Stimulated activated naive CD8-positive, alpha-beta T cell treated with anti-CD3 and anti-CD28 coated beads, Interleukin-15, amount 100 ng/mL, for 72 hours (primary cell): ENCODE data around the gene DEFB127.
"Not testable (repeated sequence)": the region's sequence is repeated elsewhere in the genome, so short reads cannot be mapped to it uniquely, and the experiment has no call there.

ENCODE experiments used
- ATAC-seq: fragments of 150-1000 bp; cut with Tn5 transposase; 2 replicates; pipeline ENCODE4 v1.10.0; 2021; ENCODE audit warnings: mild to moderate bottlenecking, moderate library complexity
- DNase-seq, 2 donors: peaks; one replicate each; pipeline ENCODE4 v3.0.0; 2021 to 2022
- H3K27ac Mint-ChIP-seq, 2 donors: one replicate each; pipeline ENCODE4 v1.8.0; 2022; ENCODE audit warnings: mild to moderate bottlenecking in 2 of 2, mixed read lengths in 2 of 2, moderate library complexity in 2 of 2
- H3K27me3 Mint-ChIP-seq: one replicate; pipeline ENCODE4 v1.8.0; 2022; ENCODE audit warnings: mixed read lengths
- H3K4me1 Mint-ChIP-seq: one replicate; pipeline ENCODE4 v1.8.0; 2022; ENCODE audit warnings: mild to moderate bottlenecking, mixed read lengths
- H3K4me3 Mint-ChIP-seq, 2 donors: one replicate each; pipeline ENCODE4 v1.8.0; 2022; ENCODE audit warnings: mild to moderate bottlenecking in 2 of 2, mixed read lengths in 2 of 2, moderate library complexity in 1 of 2
- H3K9me3 Mint-ChIP-seq, 2 donors: one replicate each; pipeline ENCODE4 v1.8.0; 2022; ENCODE audit warnings: mixed read lengths in 2 of 2

Gene DEFB127, protein sequence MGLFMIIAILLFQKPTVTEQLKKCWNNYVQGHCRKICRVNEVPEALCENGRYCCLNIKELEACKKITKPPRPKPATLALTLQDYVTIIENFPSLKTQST

DNA sequence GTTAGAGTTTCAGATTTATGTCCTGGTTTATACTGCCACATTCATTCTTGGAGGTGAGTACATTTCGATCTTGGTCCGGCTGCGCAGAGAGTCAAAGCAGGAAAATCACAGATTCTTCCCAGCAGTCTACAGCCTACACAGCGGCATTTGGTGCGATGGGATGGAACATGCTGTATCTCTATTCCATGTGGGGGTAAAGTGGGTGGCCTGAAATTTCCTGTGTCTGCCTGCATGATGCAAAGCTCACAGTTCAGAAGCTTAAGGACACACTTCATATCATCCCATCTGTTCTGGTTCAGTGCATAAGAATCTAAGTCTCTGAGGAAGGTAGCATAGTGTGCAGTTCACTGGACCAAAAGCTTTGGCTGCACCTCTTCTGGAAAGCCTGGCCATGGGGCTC, at the start of gene DEFB127:
Gene DEFB127, plus strand, starts transcription at position 301 of the 400 bp plus-strand sequence. Its CDS starts 91 bp downstream, at position 392.
- Mint-ChIP-seq H3K9me3 (no peaks in the 10 kb centered on the region), H3K4me3 (no peak within 1 kb of the TSS), H3K27me3 (peaks cover 50% of the 10 kb centered on the region), H3K27ac (peak within 1 kb of the TSS in 1 of 2 donors; percentile 58), H3K4me1 (no peaks in the 10 kb centered on the region)
- DNase-seq (no peak), ATAC-seq (no peak)

DNA sequence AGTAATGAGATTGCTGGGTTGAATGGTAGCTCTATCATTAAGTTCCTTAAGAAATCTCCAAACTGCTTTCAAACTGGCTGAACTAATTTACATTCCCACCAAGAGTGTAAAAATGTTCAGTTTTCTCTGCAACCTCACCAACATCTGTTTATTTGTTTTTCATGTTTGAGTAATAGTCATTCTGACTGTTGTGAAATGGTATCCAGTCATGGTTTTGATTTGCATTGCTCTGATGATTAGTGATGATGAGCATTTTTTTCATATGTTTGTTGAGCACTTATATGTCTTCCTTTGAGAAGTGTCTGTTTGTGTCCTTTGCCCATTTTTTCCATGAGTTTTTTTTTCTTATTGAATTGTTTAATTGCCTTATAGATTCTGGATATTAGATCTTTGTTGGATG, 44.9 kb upstream of the DEFB127 start:
- H3K27ac Mint-ChIP-seq = no peak overlapping the region
- peaks cover 48% of the 10 kb centered on the region for H3K27me3 Mint-ChIP-seq
- ATAC-seq = no peak
- no peak overlapping the region for H3K4me3 Mint-ChIP-seq
- no peaks in the 10 kb centered on the region for H3K4me1 Mint-ChIP-seq
- peaks cover 11 to 14% of the 10 kb centered on the region in 2 donors for H3K9me3 Mint-ChIP-seq
- DNase-seq = no peak

DNA sequence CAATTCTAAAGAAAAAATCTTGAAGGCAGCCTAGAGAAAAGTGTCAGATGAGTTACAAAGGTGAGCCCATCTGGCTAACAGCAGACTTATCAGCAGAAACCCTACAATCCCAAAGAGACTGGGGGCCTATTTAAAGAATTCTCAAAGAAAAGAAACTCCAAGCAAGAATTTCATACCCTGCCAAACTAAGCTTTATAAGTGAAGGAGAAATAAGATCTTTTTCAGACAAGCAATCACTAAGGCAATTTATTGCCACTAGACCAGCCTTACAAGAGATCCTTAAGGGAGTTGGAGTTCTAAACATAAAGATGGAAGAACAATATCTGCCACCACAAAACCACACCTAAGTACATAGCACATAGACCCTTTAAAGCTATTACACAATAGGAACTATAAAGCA, 39.7 kb upstream of the DEFB127 start:
- no peak overlapping the region for H3K4me3 Mint-ChIP-seq
- H3K9me3 Mint-ChIP-seq = peaks cover 11 to 22% of the 10 kb centered on the region in 2 donors
- DNase-seq (no peak), ATAC-seq (no peak)
- no peaks in the 10 kb centered on the region for H3K4me1 Mint-ChIP-seq
- H3K27ac Mint-ChIP-seq = no peak overlapping the region
- peaks cover 50% of the 10 kb centered on the region for H3K27me3 Mint-ChIP-seq

DNA sequence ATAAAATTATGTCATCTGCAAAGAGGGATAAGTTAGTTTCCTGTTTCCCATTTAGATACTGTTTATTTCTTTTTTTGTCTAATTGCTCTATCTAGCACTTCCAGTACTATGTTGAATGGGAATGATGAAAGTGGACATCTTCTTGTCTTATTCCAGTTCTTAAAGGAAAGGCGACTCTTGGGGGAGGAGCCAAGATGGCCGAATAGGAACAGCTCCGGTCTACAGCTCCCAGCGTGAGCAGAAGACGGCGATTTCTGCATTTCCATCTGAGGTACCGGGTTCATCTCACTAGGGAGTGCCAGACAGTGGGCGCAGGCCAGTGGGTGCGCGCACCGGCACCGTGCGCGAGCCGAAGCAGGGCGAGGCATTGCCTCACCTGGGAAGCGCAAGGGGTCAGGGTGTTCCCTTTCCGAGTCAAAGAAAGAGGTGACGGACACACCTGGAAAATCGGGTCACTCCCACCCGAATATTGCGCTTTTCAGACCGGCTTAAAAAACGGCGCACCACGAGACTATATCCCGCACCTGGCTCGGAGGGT, 27.4 kb upstream of the DEFB127 start:
- H3K27me3 Mint-ChIP-seq = peaks cover 29% of the 10 kb centered on the region
- ATAC-seq, H3K4me3 Mint-ChIP-seq, H3K4me1 Mint-ChIP-seq, DNase-seq, H3K27ac Mint-ChIP-seq, H3K9me3 Mint-ChIP-seq: not testable (repeated sequence)

DNA sequence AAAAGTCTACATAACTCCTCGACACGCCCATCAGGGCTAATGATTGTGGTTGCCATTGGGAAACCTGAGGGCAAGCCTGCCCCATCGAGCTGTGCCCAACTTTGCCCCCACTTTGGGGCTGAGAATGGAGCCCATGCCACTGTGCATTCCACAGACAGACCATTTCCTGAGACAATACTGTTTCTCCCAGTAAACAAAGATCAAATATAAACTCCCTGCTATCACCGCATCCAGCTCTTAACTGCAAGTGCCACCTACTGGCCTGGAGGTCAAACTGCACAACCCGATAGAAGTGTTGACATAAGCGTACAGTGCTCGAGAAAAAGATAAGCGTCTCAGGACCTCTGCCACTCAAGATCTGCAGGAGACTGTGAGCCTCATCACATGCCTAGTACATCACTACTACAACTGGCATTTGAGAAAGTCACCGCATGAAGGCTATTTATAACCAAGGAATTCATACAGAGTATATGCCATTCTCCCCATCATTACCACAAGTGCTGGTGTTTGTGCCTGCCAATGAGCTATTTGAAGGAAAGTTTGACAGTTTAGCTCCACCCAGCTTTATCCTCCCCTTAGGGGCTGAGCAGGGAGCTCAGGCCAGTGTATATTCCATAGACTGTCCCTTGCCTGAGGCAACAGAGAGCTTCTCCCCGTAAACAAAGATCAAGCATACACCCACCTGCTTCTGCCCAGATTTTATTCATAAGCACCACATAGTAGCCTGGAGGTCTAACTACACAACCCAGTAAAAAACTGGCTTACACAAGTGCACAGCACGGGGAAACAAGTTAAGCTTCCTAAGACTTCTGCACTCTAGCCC, 19.4 kb upstream of the DEFB127 start:
- peak; percentile 3 to 27 for DNase-seq
- H3K27ac Mint-ChIP-seq = no peak overlapping the region
- ATAC-seq = no peak
- H3K4me3 Mint-ChIP-seq = no peak overlapping the region
- H3K27me3 Mint-ChIP-seq = peaks cover 45% of the 10 kb centered on the region
- H3K4me1 Mint-ChIP-seq = no peaks in the 10 kb centered on the region
- H3K9me3 Mint-ChIP-seq = peaks cover 0 to 11% of the 10 kb centered on the region in 2 donors

DNA sequence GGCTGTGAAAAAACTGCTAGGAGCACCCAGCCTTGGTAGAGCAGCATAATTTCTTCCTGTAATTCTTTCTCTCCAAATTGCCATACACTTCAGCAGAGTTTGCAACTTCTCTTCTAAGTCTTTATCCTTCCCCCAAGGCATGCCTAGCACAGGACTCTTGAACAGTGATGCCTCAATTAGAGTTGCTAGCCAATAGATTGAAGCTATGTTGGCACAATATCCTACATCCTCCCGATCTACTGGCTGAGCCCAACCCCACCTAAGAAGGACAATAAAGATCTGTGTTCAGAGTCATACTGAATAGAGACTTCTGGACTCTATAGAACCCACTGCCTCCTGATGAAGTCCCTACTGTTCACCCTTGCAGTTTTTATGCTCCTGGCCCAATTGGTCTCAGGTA, 15.0 kb upstream of the DEFB127 start, which contains the start of gene DEFB126:
Gene DEFB126, plus strand, starts transcription at position 301 of the 400 bp plus-strand sequence. Its CDS starts 39 bp downstream, at position 340.
- no peaks in the 10 kb centered on the region for H3K4me1 Mint-ChIP-seq
- H3K4me3 Mint-ChIP-seq = no peak within 1 kb of the TSS
- ATAC-seq (no peak), DNase-seq (no peak)
- no peak within 1 kb of the TSS for H3K27ac Mint-ChIP-seq
- peaks cover 64% of the 10 kb centered on the region for H3K27me3 Mint-ChIP-seq
- no peaks in the 10 kb centered on the region for H3K9me3 Mint-ChIP-seq

DNA sequence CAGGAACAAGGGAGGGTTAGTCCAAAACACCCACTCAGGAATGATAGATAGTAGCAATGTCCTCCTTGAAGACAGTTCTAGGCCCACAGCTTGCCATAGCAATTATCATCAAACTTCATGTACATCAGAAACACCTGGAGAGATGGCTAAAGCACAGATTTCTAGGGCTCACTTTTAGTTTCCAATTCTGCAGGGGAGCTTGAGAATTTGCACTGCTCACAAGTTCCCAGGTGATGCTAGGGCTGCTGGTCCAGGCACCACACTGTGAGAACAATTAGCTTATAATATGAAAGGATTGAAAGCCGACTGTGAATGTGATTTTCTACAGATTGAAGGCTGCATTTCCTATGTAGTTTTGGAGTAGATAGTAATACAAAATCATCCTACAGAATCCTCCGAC, 11.4 kb upstream of the DEFB127 start:
- Mint-ChIP-seq H3K4me1 (no peaks in the 10 kb centered on the region), H3K4me3 (no peak overlapping the region), H3K27me3 (peaks cover 43% of the 10 kb centered on the region), H3K9me3 (no peaks in the 10 kb centered on the region), H3K27ac (no peak overlapping the region)
- ATAC-seq (no peak), DNase-seq (no peak)

DNA sequence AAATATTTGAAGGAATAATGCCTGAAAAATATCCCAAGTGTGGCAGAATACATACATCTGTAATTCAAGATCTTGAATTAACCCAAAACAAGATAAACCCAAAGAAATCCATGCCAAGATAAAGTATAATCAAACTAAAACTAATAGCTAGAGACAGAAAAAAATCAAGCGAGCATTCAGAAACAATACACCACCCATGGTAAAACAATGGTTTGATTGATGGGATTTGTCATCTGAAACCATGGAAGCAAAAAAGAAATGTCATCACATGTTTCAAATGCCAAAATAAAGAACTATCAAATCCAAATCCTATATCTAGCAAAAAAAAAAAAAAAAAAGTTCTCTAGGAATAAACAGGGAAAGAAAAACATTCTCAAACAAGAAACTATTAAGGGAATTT, 5.1 kb upstream of the DEFB127 start:
- DNase-seq (no peak), ATAC-seq (no peak)
- peaks cover 45% of the 10 kb centered on the region for H3K27me3 Mint-ChIP-seq
- H3K27ac Mint-ChIP-seq = no peak overlapping the region
- H3K4me3 Mint-ChIP-seq = no peak overlapping the region
- H3K9me3 Mint-ChIP-seq = no peaks in the 10 kb centered on the region
- H3K4me1 Mint-ChIP-seq = no peaks in the 10 kb centered on the region

DNA sequence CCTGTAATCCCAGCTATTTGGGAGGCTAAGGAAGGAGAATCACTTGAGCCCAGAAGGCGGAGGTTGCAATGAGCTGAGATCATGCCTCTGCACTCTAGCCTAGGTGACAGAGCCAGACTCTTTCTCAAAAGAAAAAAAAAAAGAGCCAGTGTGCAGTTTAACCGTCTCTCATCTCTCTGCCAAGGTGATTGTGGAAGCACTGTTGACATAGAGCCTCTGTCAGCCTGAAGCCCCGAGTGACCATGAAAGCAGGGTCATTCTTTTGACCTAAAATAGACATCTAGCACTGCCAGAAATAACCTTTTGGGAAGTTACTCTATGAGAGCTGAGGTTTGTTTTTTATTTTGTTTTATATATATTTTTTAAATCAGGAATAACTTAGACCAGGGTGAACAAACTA, 7.4 kb downstream of the DEFB127 start:
- H3K27me3 Mint-ChIP-seq = peaks cover 18% of the 10 kb centered on the region
- no peak for DNase-seq
- no peaks in the 10 kb centered on the region for H3K4me1 Mint-ChIP-seq
- H3K9me3 Mint-ChIP-seq = no peaks in the 10 kb centered on the region
- no peak overlapping the region for H3K27ac Mint-ChIP-seq
- no peak for ATAC-seq
- H3K4me3 Mint-ChIP-seq = no peak overlapping the region

DNA sequence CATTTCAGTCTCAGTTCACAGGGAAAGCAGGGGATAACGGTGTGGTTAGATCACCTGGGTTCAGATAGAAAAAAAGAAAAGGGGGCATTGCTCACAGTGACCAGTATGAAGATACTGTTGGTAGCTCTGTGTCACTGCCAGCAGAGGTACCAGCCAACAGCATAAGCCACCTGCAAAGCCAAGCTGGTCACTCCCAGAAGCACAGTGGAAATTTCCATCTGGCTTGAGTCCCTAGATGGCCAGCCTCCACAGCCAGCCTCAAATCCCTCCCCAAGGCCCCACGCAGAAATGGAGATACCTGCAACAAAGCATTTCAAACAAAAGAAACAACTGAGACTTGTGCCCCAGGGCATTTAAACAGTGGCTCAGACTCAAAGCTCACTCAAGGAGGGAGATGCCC, 11.6 kb downstream of the DEFB127 start:
- ATAC-seq (no peak), DNase-seq (no peak)
- no peak overlapping the region for H3K27ac Mint-ChIP-seq
- H3K9me3 Mint-ChIP-seq = no peaks in the 10 kb centered on the region
- no peaks in the 10 kb centered on the region for H3K4me1 Mint-ChIP-seq
- no peak overlapping the region for H3K4me3 Mint-ChIP-seq
- peaks cover 15% of the 10 kb centered on the region for H3K27me3 Mint-ChIP-seq

DNA sequence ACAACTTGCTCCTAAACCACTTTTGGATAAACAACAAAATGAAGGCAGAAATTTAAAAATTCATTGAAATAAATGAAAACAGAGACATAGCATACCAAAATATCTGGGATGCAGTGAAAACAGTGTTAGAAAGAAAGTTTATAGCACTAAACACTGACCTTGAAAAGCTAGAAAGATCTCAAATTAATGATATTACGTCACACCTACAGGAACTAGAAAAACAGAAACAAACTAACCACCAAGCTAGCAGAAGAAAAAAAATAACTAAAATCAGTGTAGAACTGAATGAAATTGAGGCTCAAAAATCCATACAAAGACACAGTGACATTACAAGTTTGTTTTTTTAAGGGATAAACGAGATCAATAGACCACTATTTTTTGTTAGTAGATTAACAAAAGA, 27.0 kb downstream of the DEFB127 start:
- Mint-ChIP-seq H3K4me3 (no peak overlapping the region), H3K4me1 (peaks cover 12% of the 10 kb centered on the region), H3K27me3 (peaks cover 66% of the 10 kb centered on the region), H3K9me3 (peaks cover 18 to 25% of the 10 kb centered on the region in 2 donors), H3K27ac (no peak overlapping the region)
- no peak for ATAC-seq
- no peak for DNase-seq

DNA sequence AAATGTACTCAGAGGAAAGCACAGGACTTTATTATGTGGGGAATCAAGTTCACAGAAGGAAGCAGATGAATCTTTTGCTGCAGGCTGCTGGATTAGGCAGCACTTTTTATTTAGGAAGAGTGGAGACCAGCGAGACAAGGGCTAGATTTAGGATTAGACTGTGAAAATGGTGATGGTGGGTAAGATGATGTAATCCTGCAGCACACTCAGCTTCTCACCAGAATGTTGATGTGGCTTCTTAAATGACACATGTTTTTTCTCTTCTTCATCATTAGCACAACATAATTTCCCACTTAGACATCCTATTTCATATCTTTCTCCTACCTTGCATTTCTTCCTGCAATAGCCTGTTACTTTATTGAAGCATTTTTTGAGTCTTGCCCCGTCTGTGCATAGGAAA, 30.5 kb downstream of the DEFB127 start:
- no peak overlapping the region for H3K4me3 Mint-ChIP-seq

DNA sequence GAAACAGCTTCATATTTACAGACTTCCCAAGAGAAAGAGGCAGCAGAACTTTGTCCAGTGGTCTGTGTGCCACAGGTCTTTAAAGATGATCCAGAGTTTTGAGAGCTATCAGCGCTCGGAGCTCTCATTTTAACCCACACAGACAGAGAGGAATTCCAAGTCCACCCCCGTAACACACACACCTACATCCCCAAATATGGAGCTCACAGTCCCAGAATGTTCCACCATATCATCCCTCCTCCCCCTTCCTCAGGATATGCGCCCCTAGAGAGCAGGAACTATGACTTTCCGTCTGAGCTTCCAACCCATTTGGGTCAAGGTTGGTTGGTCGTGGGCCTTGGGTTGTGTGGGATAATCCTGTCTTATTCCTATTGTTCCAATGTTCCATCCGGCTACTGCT, 32.4 kb downstream of the DEFB127 start, which contains the start of gene DEFB128:
Gene DEFB128, minus strand, starts transcription at position 101 of the 400 bp plus-strand sequence. Its CDS starts 88 bp downstream, at position 13.
- H3K4me3 Mint-ChIP-seq = no peak within 1 kb of the TSS
- H3K4me1 Mint-ChIP-seq = peaks cover 4% of the 10 kb centered on the region
- no peak for DNase-seq
- no peak within 1 kb of the TSS for H3K27ac Mint-ChIP-seq
- peaks cover 59% of the 10 kb centered on the region for H3K27me3 Mint-ChIP-seq
- H3K9me3 Mint-ChIP-seq = peaks cover 4 to 17% of the 10 kb centered on the region in 2 donors
- ATAC-seq = no peak

More for the DNA sequence above, 30.5 kb downstream of the DEFB127 start:
- Mint-ChIP-seq H3K27me3 (peaks cover 78% of the 10 kb centered on the region), H3K9me3 (peaks cover 18 to 31% of the 10 kb centered on the region in 2 donors), H3K4me1 (peaks cover 12% of the 10 kb centered on the region), H3K27ac (no peak overlapping the region)
- no peak for DNase-seq
- ATAC-seq = no peak

DNA sequence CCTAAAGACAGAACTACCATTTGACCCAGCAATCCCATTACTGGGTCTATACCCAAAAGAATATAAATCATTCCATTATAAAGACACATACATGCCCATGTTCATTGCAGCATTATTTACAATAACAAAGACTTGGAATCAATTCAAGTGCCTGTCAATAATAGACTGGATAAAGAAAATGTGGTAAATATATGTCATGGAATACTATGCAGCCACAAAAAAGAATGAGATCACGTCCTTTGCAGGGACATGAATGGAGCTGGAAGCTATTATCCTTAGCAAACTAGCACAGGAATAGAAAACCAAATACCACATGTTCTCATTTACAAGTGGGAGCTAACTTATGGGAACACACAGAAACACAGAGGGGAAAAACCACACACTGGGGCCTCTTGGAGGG, 41.0 kb downstream of the DEFB127 start:
- DNase-seq = no peak
- Mint-ChIP-seq H3K27me3 (peaks cover 36% of the 10 kb centered on the region), H3K9me3 (no peaks in the 10 kb centered on the region)

DNA sequence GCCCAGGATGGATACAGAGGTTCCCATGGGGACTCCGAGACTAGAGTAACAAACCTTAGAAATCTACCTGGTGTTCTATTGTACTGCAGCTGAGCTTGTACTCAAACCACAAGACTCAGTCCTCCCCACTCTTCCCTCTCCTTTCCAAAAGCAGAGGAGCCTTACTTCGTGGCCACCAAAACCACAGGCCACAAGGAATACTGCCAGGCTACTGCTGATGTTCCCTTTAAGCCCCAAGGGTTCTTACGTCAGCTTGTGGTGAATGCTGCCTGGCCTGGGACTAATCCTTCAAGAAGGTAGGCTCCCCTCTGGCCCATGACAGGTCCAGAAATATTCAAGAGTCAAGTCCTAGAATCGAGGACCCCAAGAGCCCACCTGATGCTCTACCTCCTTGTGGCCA, 42.7 kb downstream of the DEFB127 start:
- DNase-seq = no peak
- Mint-ChIP-seq H3K4me3 (no peak overlapping the region), H3K27me3 (peaks cover 35% of the 10 kb centered on the region), H3K27ac (no peak overlapping the region), H3K9me3 (no peaks in the 10 kb centered on the region), H3K4me1 (no peaks in the 10 kb centered on the region)
- no peak for ATAC-seq

More for the DNA sequence above, 41.0 kb downstream of the DEFB127 start:
- no peak for ATAC-seq
- H3K27ac Mint-ChIP-seq = no peak overlapping the region
- no peaks in the 10 kb centered on the region for H3K4me1 Mint-ChIP-seq
- H3K4me3 Mint-ChIP-seq = no peak overlapping the region

DNA sequence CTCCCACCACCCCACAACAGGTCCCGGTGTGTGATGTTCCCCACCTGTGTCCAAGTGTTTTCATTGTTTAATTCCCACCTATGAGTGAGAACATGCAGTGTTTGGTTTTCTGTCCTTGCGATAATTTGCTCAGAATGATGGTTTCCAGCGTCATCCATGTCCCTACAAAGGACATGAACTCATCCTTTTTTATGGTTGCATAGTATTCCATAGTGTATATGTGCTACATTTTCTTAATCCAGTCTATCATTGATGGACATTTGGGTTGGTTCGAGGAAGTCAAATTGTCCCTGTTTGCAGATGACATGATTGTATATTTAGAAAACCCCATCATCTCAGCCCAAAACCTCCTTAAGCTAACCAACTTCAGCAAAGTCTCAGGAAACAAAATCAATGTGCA, 46.4 kb downstream of the DEFB127 start:
- H3K4me1 Mint-ChIP-seq, ATAC-seq, H3K4me3 Mint-ChIP-seq, DNase-seq, H3K9me3 Mint-ChIP-seq: not testable (repeated sequence)
- Mint-ChIP-seq H3K27me3 (peaks cover 12% of the 10 kb centered on the region), H3K27ac (peak overlapping the region in 1 of 2 donors; percentile 16)
